ENCODE data around the gene UNC79. TPM values are rescaled to one million over a fixed set of nuclear protein-coding genes. Genes with fewer than 3 reads are reported as not detected.

UNC79 gene
- polyA plus RNA-seq, 3 donors from 2014 or later = not detected

- no peaks in the 10 kb centered on the region for H3K4me1 Mint-ChIP-seq
- H3K27ac Mint-ChIP-seq = no peak overlapping the region
- no peaks in the 10 kb centered on the region for H3K9me3 Mint-ChIP-seq
- H3K36me3 Mint-ChIP-seq = no peaks in the 10 kb centered on the region
- H3K4me3 Mint-ChIP-seq = no peak overlapping the region
- peaks cover 0 to 17% (median 2%) of the 10 kb centered on the region in 3 donors for H3K27me3 Mint-ChIP-seq (ENCODE audit: low read depth in 3 of 3)
- DNase-seq = no peak
Measured at GRCh38 chr14:93606091-93606490, 175.4 kb downstream of the UNC79 start.

GRCh38 chr14:93619176-93619793, 188.5 kb downstream of the UNC79 start:
- Mint-ChIP-seq H3K9me3 (no peaks in the 10 kb centered on the region), H3K4me1 (no peaks in the 10 kb centered on the region), H3K27me3 (ENCODE audit: low read depth in 3 of 3) (peaks cover 0 to 2% (median 2%) of the 10 kb centered on the region in 3 donors), H3K27ac (no peak overlapping the region), H3K4me3 (no peak overlapping the region), H3K36me3 (no peaks in the 10 kb centered on the region)
- DNase-seq = no peak

- Mint-ChIP-seq H3K27ac (no peak overlapping the region), H3K4me1 (no peaks in the 10 kb centered on the region), H3K4me3 (no peak overlapping the region), H3K9me3 (no peaks in the 10 kb centered on the region), H3K36me3 (no peaks in the 10 kb centered on the region), H3K27me3 (ENCODE audit: low read depth in 3 of 3) (peaks cover 6 to 18% (median 6%) of the 10 kb centered on the region in 3 donors)
- DNase-seq = no peak
Measured at GRCh38 chr14:93628048-93628447, 197.3 kb downstream of the UNC79 start.

GRCh38 chr14:93629643-93630042, 198.9 kb downstream of the UNC79 start:
- Mint-ChIP-seq H3K4me1 (no peaks in the 10 kb centered on the region), H3K27ac (no peak overlapping the region), H3K9me3 (no peaks in the 10 kb centered on the region), H3K27me3 (ENCODE audit: low read depth in 3 of 3) (peaks cover 6 to 18% (median 6%) of the 10 kb centered on the region in 3 donors), H3K4me3 (no peak overlapping the region), H3K36me3 (no peaks in the 10 kb centered on the region)
- no peak for DNase-seq

GRCh38 chr14:93638790-93639189, 208.1 kb downstream of the UNC79 start:
- no peak for DNase-seq
- Mint-ChIP-seq H3K27me3 (ENCODE audit: low read depth in 3 of 3) (peaks cover 0 to 9% (median 9%) of the 10 kb centered on the region in 3 donors), H3K27ac (no peak overlapping the region), H3K36me3 (no peaks in the 10 kb centered on the region), H3K4me3 (no peak overlapping the region), H3K4me1 (no peaks in the 10 kb centered on the region), H3K9me3 (no peaks in the 10 kb centered on the region)

- H3K4me3 Mint-ChIP-seq = no peak overlapping the region
- no peaks in the 10 kb centered on the region for H3K36me3 Mint-ChIP-seq
- DNase-seq = no peak
- peaks cover 0 to 5% (median 3%) of the 10 kb centered on the region in 3 donors for H3K27me3 Mint-ChIP-seq (ENCODE audit: low read depth in 3 of 3)
- H3K9me3 Mint-ChIP-seq = no peaks in the 10 kb centered on the region
- no peak overlapping the region for H3K27ac Mint-ChIP-seq
- no peaks in the 10 kb centered on the region for H3K4me1 Mint-ChIP-seq
Measured at GRCh38 chr14:93643127-93643526, 212.4 kb downstream of the UNC79 start.

GRCh38 chr14:93643676-93644075, 212.9 kb downstream of the UNC79 start:
- H3K27me3 Mint-ChIP-seq (ENCODE audit: low read depth in 3 of 3) = peaks cover 0 to 5% (median 5%) of the 10 kb centered on the region in 3 donors
- no peak overlapping the region for H3K27ac Mint-ChIP-seq
- no peaks in the 10 kb centered on the region for H3K9me3 Mint-ChIP-seq
- H3K36me3 Mint-ChIP-seq = no peaks in the 10 kb centered on the region
- no peaks in the 10 kb centered on the region for H3K4me1 Mint-ChIP-seq
- no peak for DNase-seq
- H3K4me3 Mint-ChIP-seq = no peak overlapping the region

GRCh38 chr14:93645200-93645599, 214.5 kb downstream of the UNC79 start:
- peaks cover 0 to 5% (median under 1%) of the 10 kb centered on the region in 3 donors for H3K27me3 Mint-ChIP-seq (ENCODE audit: low read depth in 3 of 3)
- H3K27ac Mint-ChIP-seq = no peak overlapping the region
- no peak for DNase-seq
- no peaks in the 10 kb centered on the region for H3K4me1 Mint-ChIP-seq
- H3K36me3 Mint-ChIP-seq = no peaks in the 10 kb centered on the region
- H3K4me3 Mint-ChIP-seq = no peak overlapping the region
- no peaks in the 10 kb centered on the region for H3K9me3 Mint-ChIP-seq

GRCh38 chr14:93648440-93649168, 217.9 kb downstream of the UNC79 start:
- Mint-ChIP-seq H3K36me3 (no peaks in the 10 kb centered on the region), H3K4me3 (no peak overlapping the region), H3K27me3 (ENCODE audit: low read depth in 3 of 3) (peaks cover 0 to 4% (median 0%) of the 10 kb centered on the region in 3 donors), H3K4me1 (no peaks in the 10 kb centered on the region), H3K27ac (no peak overlapping the region), H3K9me3 (no peaks in the 10 kb centered on the region)
- DNase-seq = no peak

GRCh38 chr14:93654599-93654998, 223.9 kb downstream of the UNC79 start:
- Mint-ChIP-seq H3K27ac (no peak overlapping the region), H3K36me3 (no peaks in the 10 kb centered on the region), H3K9me3 (no peaks in the 10 kb centered on the region), H3K4me1 (no peaks in the 10 kb centered on the region), H3K4me3 (no peak overlapping the region), H3K27me3 (ENCODE audit: low read depth in 3 of 3) (peaks cover 0 to 5% (median 3%) of the 10 kb centered on the region in 3 donors)
- no peak for DNase-seq

GRCh38 chr14:93655078-93655750, 224.5 kb downstream of the UNC79 start:
- peak in 1 of 3 donors; percentile 1 for DNase-seq
- Mint-ChIP-seq H3K4me1 (no peaks in the 10 kb centered on the region), H3K36me3 (no peaks in the 10 kb centered on the region), H3K27me3 (ENCODE audit: low read depth in 3 of 3) (peaks cover 0 to 5% (median 3%) of the 10 kb centered on the region in 3 donors), H3K9me3 (no peaks in the 10 kb centered on the region), H3K4me3 (no peak overlapping the region), H3K27ac (no peak overlapping the region)

GRCh38 chr14:93657875-93658274, 227.1 kb downstream of the UNC79 start:
- Mint-ChIP-seq H3K27me3 (ENCODE audit: low read depth in 3 of 3) (peaks cover 0 to 5% (median 3%) of the 10 kb centered on the region in 3 donors), H3K36me3 (no peaks in the 10 kb centered on the region), H3K4me3 (no peak overlapping the region), H3K9me3 (no peaks in the 10 kb centered on the region), H3K27ac (no peak overlapping the region), H3K4me1 (no peaks in the 10 kb centered on the region)
- no peak for DNase-seq

- no peaks in the 10 kb centered on the region for H3K4me1 Mint-ChIP-seq
- no peaks in the 10 kb centered on the region for H3K36me3 Mint-ChIP-seq
- H3K9me3 Mint-ChIP-seq = peaks cover 7 to 32% (median 16%) of the 10 kb centered on the region in 6 donors
- DNase-seq = no peak
- no peak overlapping the region for H3K27ac Mint-ChIP-seq
- no peak overlapping the region for H3K4me3 Mint-ChIP-seq
- peaks cover 2 to 4% (median 4%) of the 10 kb centered on the region in 3 donors for H3K27me3 Mint-ChIP-seq (ENCODE audit: low read depth in 3 of 3)
Measured at GRCh38 chr14:93663317-93663716, 232.6 kb downstream of the UNC79 start.

- no peak overlapping the region for H3K4me3 Mint-ChIP-seq
- H3K9me3 Mint-ChIP-seq = peaks cover 7 to 32% (median 16%) of the 10 kb centered on the region in 6 donors
- H3K27me3 Mint-ChIP-seq (ENCODE audit: low read depth in 3 of 3) = peaks cover 2 to 4% (median 4%) of the 10 kb centered on the region in 3 donors
- no peaks in the 10 kb centered on the region for H3K4me1 Mint-ChIP-seq
- no peak for DNase-seq
- no peaks in the 10 kb centered on the region for H3K36me3 Mint-ChIP-seq
- no peak overlapping the region for H3K27ac Mint-ChIP-seq
Measured at GRCh38 chr14:93665169-93665568, 234.4 kb downstream of the UNC79 start.

Data from immature natural killer cell (primary cell).